GM10248 (cell line): ENCODE measurements around the gene NUP50.

Source experiments
- CTCF ChIA-PET: fragments of 300-600 bp; sonication (Branson Sonifier 250); formaldehyde crosslinking; extraction: SDS; loops from one replicate; lab custom pipeline; 2021; ENCODE audit warnings: antibody characterized with exemption; lab: Yijun Ruan, JAX
- POLR2A ChIA-PET: fragments of 350-650 bp; sonication (Branson Sonifier 250); formaldehyde crosslinking; extraction: SDS; loops from one replicate; lab custom pipeline; 2020; ENCODE audit warnings: antibody characterized with exemption; lab: Yijun Ruan, JAX
- DNase-seq: peaks from one replicate; pipeline ENCODE4 v3.0.0; 2012; ENCODE audit errors: extremely low spot score
- TF ChIP-seq, protein P1 (sequence below): IDR thresholded peaks from 2 replicates; pipeline ENCODE4 v1.5.1; 2012; ENCODE audit warnings: mild to moderate bottlenecking, low read depth; ENCODE audit errors: extremely low read depth, missing control alignments, control extremely low read depth

The NUP50 gene

GRCh38 chr22:45139693-45140092 lies 24.0 kb upstream of the NUP50 start:
- ChIA-PET POLR2A (no interaction called here), CTCF (no interaction called here)
- TF ChIP-seq, protein P1, sequence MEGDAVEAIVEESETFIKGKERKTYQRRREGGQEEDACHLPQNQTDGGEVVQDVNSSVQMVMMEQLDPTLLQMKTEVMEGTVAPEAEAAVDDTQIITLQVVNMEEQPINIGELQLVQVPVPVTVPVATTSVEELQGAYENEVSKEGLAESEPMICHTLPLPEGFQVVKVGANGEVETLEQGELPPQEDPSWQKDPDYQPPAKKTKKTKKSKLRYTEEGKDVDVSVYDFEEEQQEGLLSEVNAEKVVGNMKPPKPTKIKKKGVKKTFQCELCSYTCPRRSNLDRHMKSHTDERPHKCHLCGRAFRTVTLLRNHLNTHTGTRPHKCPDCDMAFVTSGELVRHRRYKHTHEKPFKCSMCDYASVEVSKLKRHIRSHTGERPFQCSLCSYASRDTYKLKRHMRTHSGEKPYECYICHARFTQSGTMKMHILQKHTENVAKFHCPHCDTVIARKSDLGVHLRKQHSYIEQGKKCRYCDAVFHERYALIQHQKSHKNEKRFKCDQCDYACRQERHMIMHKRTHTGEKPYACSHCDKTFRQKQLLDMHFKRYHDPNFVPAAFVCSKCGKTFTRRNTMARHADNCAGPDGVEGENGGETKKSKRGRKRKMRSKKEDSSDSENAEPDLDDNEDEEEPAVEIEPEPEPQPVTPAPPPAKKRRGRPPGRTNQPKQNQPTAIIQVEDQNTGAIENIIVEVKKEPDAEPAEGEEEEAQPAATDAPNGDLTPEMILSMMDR = no peak
- no peak for DNase-seq

- CTCF ChIA-PET = no interaction called here
- TF ChIP-seq, protein P1 = no peak
- DNase-seq = no peak
- POLR2A ChIA-PET = no interaction called here
These were observed 21.3 kb upstream of the NUP50 start for GRCh38 chr22:45142376-45142775.

- TF ChIP-seq, protein P1 = no peak
- ChIA-PET CTCF (no interaction called here), POLR2A (no interaction called here)
- no peak for DNase-seq
These were observed 18.8 kb upstream of the NUP50 start for GRCh38 chr22:45144916-45145315.

DNA sequence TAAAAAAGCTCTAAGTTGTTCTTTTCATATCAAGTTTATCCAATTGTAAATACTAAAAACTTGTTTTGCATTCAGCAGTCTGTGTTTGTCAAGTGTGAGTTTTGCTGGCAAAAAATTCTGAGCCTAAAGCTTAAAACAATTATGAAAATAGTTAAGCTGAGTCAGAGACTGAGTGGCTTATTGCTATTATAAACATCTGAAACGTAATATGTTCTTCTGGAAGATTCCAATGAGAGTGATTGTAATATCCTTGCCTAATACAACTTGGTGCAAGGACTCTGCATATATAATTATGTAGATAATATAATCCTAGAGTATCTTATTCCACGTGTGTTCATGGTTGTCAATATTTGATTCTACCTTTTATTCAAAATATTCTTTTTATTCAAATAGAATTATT lies 14.1 kb upstream of the NUP50 start:
- ChIA-PET CTCF (interaction anchor here (1.0 to 2.1 kb wide), 3 partner anchors 9 to 47 kb away, joined by 3 to 10 read pairs (median 5); partner anchors contain the start of gene NUP50), POLR2A (no interaction called here)
- TF ChIP-seq, protein P1 = no peak
- no peak for DNase-seq

DNA sequence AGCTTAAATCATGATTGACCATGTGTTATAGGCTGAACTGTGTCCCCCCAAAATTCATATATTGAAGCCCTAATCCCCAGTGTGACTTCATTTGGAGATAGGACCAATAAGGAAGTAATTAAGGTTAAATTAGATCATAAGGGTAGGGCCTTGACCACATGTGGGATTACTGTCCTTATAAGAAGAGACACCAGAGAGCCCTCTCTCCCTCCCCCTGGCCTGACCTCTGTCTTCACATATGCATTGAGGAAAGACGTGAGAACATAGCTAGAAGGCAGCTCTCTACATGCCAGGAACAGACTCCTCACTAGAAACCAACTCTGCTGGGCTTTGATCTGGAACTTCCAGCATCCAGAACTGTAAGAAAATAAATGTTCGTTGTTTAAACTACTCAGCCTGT lies 13.6 kb upstream of the NUP50 start:
- CTCF ChIA-PET = interaction anchor here (1.0 to 2.1 kb wide), 3 partner anchors 9 to 48 kb away, joined by 3 to 10 read pairs (median 5); partner anchors contain the start of gene NUP50
- TF ChIP-seq, protein P1 = no peak
- no peak for DNase-seq
- POLR2A ChIA-PET = no interaction called here

DNA sequence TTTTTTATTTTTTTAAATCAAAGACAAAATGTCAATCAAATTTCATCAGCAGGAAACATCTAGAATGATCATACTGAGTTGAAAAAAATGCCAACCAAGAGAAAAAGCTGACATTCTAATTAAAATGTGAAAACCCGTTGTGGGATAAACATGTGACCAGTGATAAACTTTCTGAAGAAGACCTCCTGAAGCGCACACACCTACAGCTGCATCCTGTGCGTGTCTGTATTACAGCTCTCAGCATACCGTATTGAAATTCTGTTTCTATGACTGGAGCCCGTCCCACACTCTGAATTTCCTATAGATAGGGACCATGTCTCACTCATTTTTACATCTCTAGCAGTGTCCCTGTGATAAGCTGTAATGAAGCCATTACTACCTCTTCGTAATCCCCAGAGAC lies 12.2 kb upstream of the NUP50 start:
- ChIA-PET CTCF (no interaction called here), POLR2A (no interaction called here)
- TF ChIP-seq, protein P1 = no peak
- no peak for DNase-seq
